Small intestine (tissue), 7 donors: ENCODE measurements around the gene FLRT2. TPM values are rescaled to one million over a fixed set of nuclear protein-coding genes. Genes with fewer than 3 reads are reported as not detected.

ENCODE experiments used
- DNase-seq, 2 donors: peaks; one replicate each; pipeline versions ENCODE4 v3.0.0 to v3.0.0-alpha.2; 2013
- FAIRE-seq: peaks from 2 replicates; lab custom pipeline; 2012; peaks lifted over from hg19 to GRCh38; lab: Jason Lieb, UNC
- H3K27ac ChIP-seq, 3 donors: one replicate each; pipeline ENCODE4 v1.5.1; 2013; ENCODE audit warnings: low read length in 2 of 3, mild to moderate bottlenecking in 2 of 3, control low read depth in 1 of 3, inconsistent platforms in 1 of 3, low read depth in 1 of 3, moderate library complexity in 1 of 3
- H3K27me3 ChIP-seq, 3 donors: one replicate each; pipeline ENCODE4 v1.6.1; 2013; ENCODE audit warnings: low read length in 3 of 3, inconsistent platforms in 1 of 3; ENCODE audit not compliant: control insufficient read depth in 3 of 3, insufficient read depth in 3 of 3
- H3K36me3 ChIP-seq, 3 donors: one replicate each; pipeline ENCODE4 v1.6.1; 2013; ENCODE audit warnings: low read length in 3 of 3, inconsistent platforms in 1 of 3, low read depth in 1 of 3, mild to moderate bottlenecking in 1 of 3, moderate library complexity in 1 of 3; ENCODE audit not compliant: control insufficient read depth in 3 of 3, insufficient read depth in 2 of 3
- H3K4me1 ChIP-seq, 3 donors: one replicate each; pipeline ENCODE4 v1.6.1; 2013; ENCODE audit warnings: low read length in 2 of 3, inconsistent platforms in 1 of 3, low read depth in 1 of 3, mild to moderate bottlenecking in 1 of 3, moderate library complexity in 1 of 3; ENCODE audit not compliant: control insufficient read depth in 3 of 3, insufficient read depth in 2 of 3
- H3K4me3 ChIP-seq, 3 donors: one replicate each; pipeline ENCODE4 v1.5.1; 2013; ENCODE audit warnings: low read length in 3 of 3, control low read depth in 1 of 3, inconsistent platforms in 1 of 3, low read depth in 1 of 3, mild to moderate bottlenecking in 1 of 3, moderate library complexity in 1 of 3
- H3K9me3 ChIP-seq, 2 donors: one replicate each; pipeline ENCODE4 v1.6.1; 2013; ENCODE audit warnings: low read depth in 1 of 2, low read length in 1 of 2; ENCODE audit not compliant: control insufficient read depth in 2 of 2, insufficient read depth in 1 of 2
- WGBS, 3 donors: extraction: QIAGEN DNeasy Blood & Tissue Kit; methylation state at CpG; one replicate each; pipeline ENCODE4 v1.1.7; 2013; 5-methylcytosine and 5-hydroxymethylcytosine counted together
- polyA plus RNA-seq, 4 donors: library from polyadenylated mRNA; stranded (reverse) in 3 of 4; unstranded in 1 of 4; fragments of 200-250 nt in 3 of 4; fragments of 120-200 nt in 1 of 4; gene quantifications; one replicate each; pipeline versions ENCODE4 v1.2.1 to v1.2.3, GENCODE V29; 2013
- donor health status: healthy with polysubstance abuse.
- donor health status: control.
- donor health status: control.
- donor health status: Bipolar disorder and iron deficiency.
- donor health status: healthy.

Gene FLRT2
- polyA plus RNA-seq, 4 donors: under 0.01 to 15.2 (median 2.7) TPM; not detected in 1

DNA sequence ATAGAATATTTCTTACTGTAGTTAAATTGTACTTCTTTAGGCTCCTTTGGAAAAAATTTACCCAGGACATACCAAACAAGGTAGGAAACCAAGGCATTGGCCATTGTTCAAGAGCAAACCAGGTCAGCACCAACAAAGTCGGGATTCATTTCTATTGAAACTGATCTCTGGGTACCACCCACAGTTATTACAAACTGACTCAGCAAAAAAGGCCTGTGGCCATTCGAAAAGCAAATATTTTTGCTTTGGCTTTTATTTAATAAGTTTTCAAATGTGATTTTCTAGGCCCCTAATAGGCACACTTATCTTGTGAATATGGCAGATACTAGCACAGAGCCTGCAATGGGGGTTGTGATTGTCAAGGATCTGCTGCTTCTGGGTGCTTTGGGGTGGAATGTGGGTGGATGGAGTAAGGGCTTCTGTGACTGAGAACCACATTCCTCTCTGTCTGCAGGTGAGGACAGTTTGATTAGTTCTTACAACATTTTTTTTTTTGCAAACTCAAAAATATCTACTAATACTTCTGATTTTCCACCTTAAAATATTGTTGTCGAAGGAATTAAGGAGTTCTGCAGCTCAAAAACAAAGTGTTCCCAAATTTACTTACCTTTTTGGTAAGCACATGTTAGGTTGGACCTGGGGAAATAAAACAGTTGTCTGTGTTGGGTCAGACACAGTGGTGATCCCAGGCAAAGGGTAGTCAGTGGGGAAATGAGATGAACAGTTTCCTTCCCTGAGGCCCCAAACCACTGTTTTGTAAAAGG is 45.1 kb downstream of the FLRT2 start:
- no peaks in the 10 kb centered on the region for H3K9me3 ChIP-seq
- H3K4me1 ChIP-seq: no peaks in the 10 kb centered on the region
- no peak for DNase-seq
- H3K36me3 ChIP-seq: peaks cover 0 to 3% (median 0%) of the 10 kb centered on the region in 3 donors
- WGBS, 3 donors: 55 to 77% (median 64%) methylated on average over 3 of the region's 3 CpGs
- H3K27me3 ChIP-seq: no peaks in the 10 kb centered on the region
- FAIRE-seq: no peak
- H3K27ac ChIP-seq: no peak overlapping the region
- no peak overlapping the region for H3K4me3 ChIP-seq

GRCh38 chr14:85575617-85575898 is 45.6 kb downstream of the FLRT2 start:
- Histone ChIP-seq H3K27ac (no peak overlapping the region), H3K36me3 (peaks cover 0 to 3% (median 0%) of the 10 kb centered on the region in 3 donors), H3K4me1 (no peaks in the 10 kb centered on the region), H3K9me3 (no peaks in the 10 kb centered on the region), H3K4me3 (no peak overlapping the region), H3K27me3 (no peaks in the 10 kb centered on the region)
- no peak for DNase-seq
- WGBS, 3 donors: 62 to 75% (median 67%) methylated on average over 1 of the region's 1 CpG
- FAIRE-seq: no peak

DNA sequence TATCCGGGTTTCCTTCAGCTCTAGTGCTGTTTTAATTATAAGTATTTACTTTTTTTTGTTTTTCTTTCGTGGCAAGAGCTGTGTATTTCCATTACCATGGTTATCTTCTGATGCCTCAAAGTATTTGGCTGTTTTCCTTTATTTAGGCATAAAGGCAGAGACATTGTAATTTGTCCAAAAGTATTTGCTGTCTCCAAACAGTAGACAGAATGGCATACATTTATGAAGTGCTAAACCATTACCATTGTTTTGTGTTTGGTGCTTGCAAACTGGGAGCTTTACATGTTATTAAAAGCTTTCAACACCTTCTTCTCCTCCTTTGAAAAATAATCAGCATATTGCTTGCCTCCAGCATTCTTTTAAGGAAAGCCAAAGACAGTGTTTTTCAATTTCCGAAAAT is 46.3 kb downstream of the FLRT2 start:
- peaks cover 0 to 3% (median 0%) of the 10 kb centered on the region in 3 donors for H3K36me3 ChIP-seq
- H3K4me3 ChIP-seq: no peak overlapping the region
- FAIRE-seq (no peak), DNase-seq (no peak)
- WGBS, 3 donors: 51 to 57% (median 53%) methylated on average over 3 of the region's 3 CpGs
- H3K27ac ChIP-seq: no peak overlapping the region
- H3K9me3 ChIP-seq: no peaks in the 10 kb centered on the region
- no peaks in the 10 kb centered on the region for H3K4me1 ChIP-seq
- no peaks in the 10 kb centered on the region for H3K27me3 ChIP-seq

GRCh38 chr14:85576848-85577542 is 47.1 kb downstream of the FLRT2 start:
- Histone ChIP-seq H3K9me3 (no peaks in the 10 kb centered on the region), H3K4me3 (no peak overlapping the region), H3K27me3 (no peaks in the 10 kb centered on the region), H3K36me3 (peaks cover 0 to 3% (median 0%) of the 10 kb centered on the region in 3 donors), H3K4me1 (no peaks in the 10 kb centered on the region), H3K27ac (no peak overlapping the region)
- DNase-seq (no peak), FAIRE-seq (no peak)
- 69 to 83% (median 79%) methylated on average over 5 of the region's 5 CpGs for WGBS, 3 donors

DNA sequence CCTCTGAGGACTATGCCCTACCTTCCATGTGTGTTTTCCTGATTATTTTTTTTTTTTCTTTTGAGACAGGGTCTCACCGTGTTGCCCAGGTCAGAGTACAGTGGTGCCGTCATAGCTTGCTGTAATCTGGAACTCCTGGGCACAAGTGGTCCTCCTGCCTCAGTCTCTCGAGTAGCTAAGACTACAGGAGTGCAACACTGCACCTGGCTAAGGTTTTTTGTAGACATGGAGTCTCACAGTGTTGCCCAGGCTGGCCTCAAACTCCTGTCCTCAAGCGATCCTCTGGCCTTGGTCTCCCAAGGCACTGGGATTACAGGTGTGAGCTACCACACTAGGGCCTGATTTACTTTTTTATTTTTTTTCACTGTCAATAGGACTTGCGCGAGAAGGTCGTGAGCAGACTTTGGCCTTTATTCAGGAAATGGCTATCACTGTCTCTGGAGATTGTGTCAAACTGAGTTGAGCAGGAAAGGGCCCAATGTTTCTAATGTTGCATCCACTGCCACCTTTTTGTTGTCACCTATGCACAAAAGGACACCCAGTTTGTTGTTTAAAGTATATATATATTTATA is 47.7 kb downstream of the FLRT2 start:
- FAIRE-seq (no peak), DNase-seq (peak in 1 of 2 donors; percentile 42)
- no peaks in the 10 kb centered on the region for H3K4me1 ChIP-seq
- WGBS, 3 donors: 36 to 69% (median 47%) methylated on average over 7 of the region's 7 CpGs
- no peak overlapping the region for H3K4me3 ChIP-seq
- H3K9me3 ChIP-seq: no peaks in the 10 kb centered on the region
- H3K27ac ChIP-seq: no peak overlapping the region
- H3K27me3 ChIP-seq: no peaks in the 10 kb centered on the region
- H3K36me3 ChIP-seq: peaks cover 0 to 3% (median 0%) of the 10 kb centered on the region in 3 donors

GRCh38 chr14:85578357-85578756 is 48.4 kb downstream of the FLRT2 start:
- Histone ChIP-seq H3K9me3 (no peaks in the 10 kb centered on the region), H3K27me3 (no peaks in the 10 kb centered on the region), H3K27ac (no peak overlapping the region), H3K4me1 (no peaks in the 10 kb centered on the region), H3K36me3 (peaks cover 0 to 3% (median 0%) of the 10 kb centered on the region in 3 donors), H3K4me3 (no peak overlapping the region)
- DNase-seq (no peak), FAIRE-seq (no peak)
- 89 to 94% (median 93%) methylated on average over 8 of the region's 8 CpGs for WGBS, 3 donors

DNA sequence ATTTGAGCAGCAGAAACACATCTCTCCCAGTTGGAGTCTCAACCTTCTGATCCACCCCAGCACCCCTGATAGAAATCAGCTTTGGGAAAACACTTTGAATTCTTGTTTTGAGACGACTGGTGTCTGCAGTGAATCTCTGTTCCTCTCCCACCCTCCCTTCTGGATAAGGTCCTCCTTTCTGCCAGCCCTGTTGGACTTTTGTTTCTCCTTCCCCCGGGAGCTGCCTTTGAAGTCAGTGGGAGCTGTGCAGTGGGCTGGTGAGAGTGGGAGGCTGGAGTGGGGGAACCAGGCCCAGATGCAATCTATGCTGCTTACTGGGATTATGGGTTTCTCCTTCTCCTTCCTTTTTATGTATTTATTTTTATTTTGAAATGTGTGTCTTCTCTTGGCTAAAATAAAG is 49.0 kb downstream of the FLRT2 start:
- H3K27ac ChIP-seq: no peak overlapping the region
- H3K27me3 ChIP-seq: no peaks in the 10 kb centered on the region
- peaks cover 0 to 3% (median 0%) of the 10 kb centered on the region in 3 donors for H3K36me3 ChIP-seq
- 47 to 70% (median 57%) methylated on average over 2 of the region's 2 CpGs for WGBS, 3 donors
- no peaks in the 10 kb centered on the region for H3K4me1 ChIP-seq
- no peaks in the 10 kb centered on the region for H3K9me3 ChIP-seq
- FAIRE-seq (no peak), DNase-seq (no peak)
- H3K4me3 ChIP-seq: no peak overlapping the region

DNA sequence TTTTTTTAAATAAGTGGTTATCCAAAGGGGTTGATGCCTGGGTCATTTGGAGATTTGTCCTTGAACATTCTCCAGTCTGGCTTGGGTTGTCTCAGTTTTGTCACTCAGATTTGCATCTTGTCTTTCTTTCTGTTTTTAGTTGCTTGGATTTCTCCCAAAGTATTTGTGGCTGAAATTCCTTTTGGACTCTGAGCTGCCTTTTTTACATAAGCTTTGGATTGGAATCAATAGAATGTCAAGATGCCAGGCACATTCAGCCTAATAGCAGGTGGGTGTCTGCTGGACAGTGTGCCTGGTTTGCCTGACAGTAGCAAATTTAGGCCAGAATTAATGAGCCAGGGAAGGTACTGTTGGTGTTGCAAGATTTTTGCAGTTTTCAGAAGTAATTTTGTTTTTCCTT is 50.0 kb downstream of the FLRT2 start:
- no peak for DNase-seq
- Histone ChIP-seq H3K9me3 (peaks cover 0 to 3% of the 10 kb centered on the region in 2 donors), H3K4me3 (no peak overlapping the region), H3K27ac (no peak overlapping the region), H3K27me3 (no peaks in the 10 kb centered on the region), H3K4me1 (no peaks in the 10 kb centered on the region), H3K36me3 (peaks cover 0 to 3% (median 0%) of the 10 kb centered on the region in 3 donors)
- FAIRE-seq: no peak
